ENCODE data around the gene CLK1. TPM values are rescaled to one million over a fixed set of nuclear protein-coding genes. Genes with fewer than 3 reads are reported as not detected.

Gene CLK1
- 7.5 and 33.6 TPM in 2 replicates for total RNA-seq

DNA sequence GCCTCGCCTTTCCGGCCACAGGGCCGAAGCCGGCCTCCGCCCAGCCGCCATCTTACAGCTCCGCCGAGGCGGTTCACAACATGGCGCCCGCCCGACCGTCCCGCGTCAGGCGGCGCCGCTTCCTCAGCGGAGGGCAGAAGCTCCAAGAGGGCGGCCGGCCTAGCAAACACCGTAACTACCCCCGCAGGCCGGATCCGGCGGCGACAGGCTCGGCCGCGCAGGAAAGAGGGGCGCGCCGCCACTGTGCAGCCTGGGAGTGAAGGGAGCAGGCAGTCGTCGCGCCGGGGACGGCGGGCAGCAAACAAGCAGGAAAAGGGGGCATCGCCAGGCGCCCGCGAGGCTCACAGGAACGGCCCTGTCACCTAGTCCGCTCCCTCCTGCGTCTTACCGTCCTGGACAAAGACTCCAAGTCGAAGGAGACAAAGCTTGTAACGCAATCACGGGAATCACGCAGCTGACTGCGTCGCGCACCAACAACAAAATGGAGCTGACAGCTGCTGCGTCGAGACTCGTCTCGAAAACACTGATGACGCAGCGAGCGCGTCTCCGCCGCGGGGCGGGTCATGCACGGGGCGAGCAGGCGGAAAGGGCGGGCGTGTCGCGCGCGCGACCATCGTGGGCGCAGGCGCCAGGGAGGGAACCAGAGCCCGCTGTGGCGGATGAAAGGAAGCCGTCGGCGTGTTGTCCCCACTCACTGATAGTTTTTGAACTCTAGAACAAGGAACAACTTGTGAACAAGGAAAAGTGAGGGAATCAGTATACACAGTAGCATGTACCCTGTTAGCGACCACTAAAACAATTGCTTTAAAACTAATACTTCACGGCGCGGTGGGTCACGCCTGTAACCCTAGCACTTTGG, at the start of gene CLK1:
Gene CLK1 (minus strand): TSS at position 483 of the 859 bp plus-strand sequence. CDS start 2,796 bp downstream, outside the sequence.

DNA sequence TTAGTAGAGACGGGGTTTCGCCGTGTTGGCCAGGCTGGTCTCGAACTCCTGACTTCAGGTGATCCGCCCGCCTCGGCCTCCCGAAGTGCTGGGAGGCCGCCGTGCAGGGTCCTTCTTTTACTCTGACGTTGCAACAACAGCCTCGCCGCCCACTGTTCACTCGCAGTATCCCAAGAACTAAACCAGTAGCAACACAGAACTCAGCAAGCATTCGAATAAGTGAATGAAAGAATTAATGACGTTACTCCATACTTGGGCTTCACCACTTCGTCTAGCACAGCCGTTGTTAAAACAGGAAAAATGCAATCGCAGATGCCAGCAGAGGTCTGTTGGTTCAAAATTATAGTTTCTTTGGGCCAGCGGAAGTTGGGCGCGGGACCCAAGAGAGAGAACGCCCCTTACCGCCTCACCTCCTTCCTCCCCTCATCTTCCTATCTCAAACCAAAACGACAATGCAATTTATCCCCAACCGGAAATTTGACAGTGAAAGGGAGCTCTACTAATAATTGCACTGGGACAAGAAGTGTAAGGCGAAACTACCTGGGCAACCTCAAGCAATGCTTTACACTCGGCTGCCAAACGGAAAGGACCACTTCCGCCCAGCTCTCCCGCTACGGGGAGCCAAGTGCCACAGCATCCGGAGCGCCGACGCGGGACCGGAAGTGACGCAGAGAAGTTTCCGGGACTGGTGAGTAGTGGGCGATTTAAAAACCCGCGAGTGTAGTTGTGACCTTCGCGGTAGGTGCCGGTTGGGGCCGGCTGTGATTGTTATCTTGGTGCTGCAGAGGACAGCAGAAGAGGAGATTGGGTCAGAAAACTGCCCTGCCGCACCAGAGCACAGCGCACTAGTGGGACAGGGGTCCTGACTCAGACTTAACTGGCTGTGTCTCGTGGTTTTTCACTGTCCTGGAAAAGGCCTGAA, 24.5 kb upstream of the CLK1 start, which contains the start of the genes NIF3L1 and PPIL3:
Gene NIF3L1 (plus strand): TSS at position 668 of the 922 bp plus-strand sequence. CDS start 2,573 bp downstream, outside the sequence.
Gene PPIL3 (minus strand): TSS at position 374 of the 922 bp plus-strand sequence. CDS start 1,462 bp downstream, outside the sequence.

DNA sequence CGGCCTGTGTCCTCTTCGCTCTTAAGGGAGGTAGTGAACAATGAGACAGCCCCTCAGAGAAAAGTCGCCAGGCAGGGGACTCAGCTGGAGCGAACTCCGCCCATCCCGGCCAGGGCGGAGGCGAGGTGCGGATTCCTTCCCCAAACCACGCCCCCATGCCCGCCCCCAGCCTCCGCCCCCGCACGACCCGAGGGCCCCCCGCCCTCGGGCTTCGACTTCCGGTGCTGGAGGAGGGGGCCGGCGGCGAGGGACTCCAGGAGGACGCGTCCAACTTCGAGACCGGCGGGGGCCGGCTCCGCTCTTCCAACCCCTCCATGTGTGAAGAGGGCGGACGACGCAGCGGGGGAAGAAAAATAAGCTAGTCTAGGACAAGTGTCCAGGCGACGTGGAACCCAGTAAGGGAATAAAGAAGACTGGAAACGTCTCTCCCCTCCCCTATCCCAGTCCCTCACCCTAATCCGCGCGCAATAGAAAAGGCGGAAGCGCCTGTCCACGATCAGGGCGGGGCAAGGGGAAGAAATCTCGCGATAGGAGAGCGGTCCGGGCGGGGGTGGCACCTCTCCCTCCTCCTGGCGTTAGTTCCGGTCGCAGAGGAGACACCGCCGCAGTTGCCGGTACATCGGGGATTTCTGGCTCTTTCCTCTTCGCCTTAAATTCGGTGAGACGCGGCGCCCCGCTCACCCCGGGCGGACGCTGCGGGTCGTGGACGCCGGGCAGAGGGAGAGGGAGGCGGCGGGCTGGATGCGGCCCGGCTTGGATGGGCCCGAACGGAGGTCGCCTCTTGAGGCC, 52.9 kb downstream of the CLK1 start, which contains the start of gene BZW1:
Gene BZW1 (plus strand): TSS at position 578 of the 789 bp plus-strand sequence. CDS start 1,308 bp downstream, outside the sequence.

Other genes starting within 250 kb of the CLK1 start
- 193 and 270 TPM in 2 replicates for gene BZW1, start 52.7 kb downstream of the CLK1 start, total RNA-seq
- gene PPIL3, start 24.4 kb upstream of the CLK1 start, total RNA-seq: 16.9 and 18.5 TPM in 2 replicates
- gene NIF3L1, start 24.7 kb upstream of the CLK1 start, total RNA-seq: 19.8 and 42.4 TPM in 2 replicates
- gene ORC2, start 99.0 kb upstream of the CLK1 start, total RNA-seq: 6.0 and 10.9 TPM in 2 replicates
- gene HYCC2, start 207.0 kb upstream of the CLK1 start, total RNA-seq: 2.0 and 3.7 TPM in 2 replicates
- 30.7 and 53.8 TPM in 2 replicates for gene NDUFB3, start 207.3 kb upstream of the CLK1 start, total RNA-seq